Measurements from ENCODE around the gene CDH13. TPM values are rescaled to one million over a fixed set of nuclear protein-coding genes. Genes with fewer than 3 reads are reported as not detected.

CDH13 gene
- total RNA-seq, 1 donor from 2014 or later: 45.1 TPM

DNA sequence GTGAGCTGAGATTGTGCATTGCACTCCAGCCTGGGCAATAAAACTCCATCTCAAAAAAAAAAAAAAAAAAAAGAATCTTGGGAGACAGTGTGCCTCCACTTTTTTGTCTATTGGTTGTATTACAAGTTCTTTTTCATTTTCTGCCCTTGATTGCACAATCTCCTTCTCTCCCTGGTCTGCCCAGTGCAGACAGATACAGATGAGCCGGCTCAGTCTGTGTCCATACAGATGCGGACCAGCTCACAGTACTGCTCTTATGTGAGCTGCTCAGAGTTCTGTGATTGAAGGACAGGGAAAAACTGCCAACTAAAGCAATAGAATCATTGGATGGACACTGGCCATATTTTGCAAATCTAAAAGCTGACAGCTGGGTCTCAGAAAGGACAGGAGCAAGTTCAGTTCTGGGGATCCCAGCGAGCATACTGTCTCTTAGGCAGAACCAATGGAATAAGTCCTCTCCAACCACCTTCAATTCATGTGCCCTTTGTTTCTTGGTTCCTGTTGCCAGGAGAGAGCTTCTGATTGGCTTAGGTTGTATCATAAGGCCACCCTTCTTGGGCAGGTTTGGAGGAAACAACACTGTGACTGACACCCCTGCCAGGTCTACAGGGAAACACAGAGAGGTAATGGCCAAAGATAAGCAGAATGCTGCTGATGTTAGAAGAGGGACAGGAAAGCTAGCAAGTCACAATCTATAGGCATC, 685.4 kb downstream of the CDH13 start:
- Mint-ChIP-seq H3K36me3 (ENCODE audit: low read depth) (no peaks in the 10 kb centered on the region), H3K27ac (ENCODE audit: unreplicated experiment) (no peak overlapping the region), H3K27me3 (ENCODE audit: low read depth) (no peaks in the 10 kb centered on the region), H3K4me1 (ENCODE audit: low read depth) (peaks cover 19% of the 10 kb centered on the region), H3K9me3 (ENCODE audit: low read depth) (no peaks in the 10 kb centered on the region), H3K4me3 (ENCODE audit: unreplicated experiment) (no peak overlapping the region)
- TF ChIP-seq, protein P1, sequence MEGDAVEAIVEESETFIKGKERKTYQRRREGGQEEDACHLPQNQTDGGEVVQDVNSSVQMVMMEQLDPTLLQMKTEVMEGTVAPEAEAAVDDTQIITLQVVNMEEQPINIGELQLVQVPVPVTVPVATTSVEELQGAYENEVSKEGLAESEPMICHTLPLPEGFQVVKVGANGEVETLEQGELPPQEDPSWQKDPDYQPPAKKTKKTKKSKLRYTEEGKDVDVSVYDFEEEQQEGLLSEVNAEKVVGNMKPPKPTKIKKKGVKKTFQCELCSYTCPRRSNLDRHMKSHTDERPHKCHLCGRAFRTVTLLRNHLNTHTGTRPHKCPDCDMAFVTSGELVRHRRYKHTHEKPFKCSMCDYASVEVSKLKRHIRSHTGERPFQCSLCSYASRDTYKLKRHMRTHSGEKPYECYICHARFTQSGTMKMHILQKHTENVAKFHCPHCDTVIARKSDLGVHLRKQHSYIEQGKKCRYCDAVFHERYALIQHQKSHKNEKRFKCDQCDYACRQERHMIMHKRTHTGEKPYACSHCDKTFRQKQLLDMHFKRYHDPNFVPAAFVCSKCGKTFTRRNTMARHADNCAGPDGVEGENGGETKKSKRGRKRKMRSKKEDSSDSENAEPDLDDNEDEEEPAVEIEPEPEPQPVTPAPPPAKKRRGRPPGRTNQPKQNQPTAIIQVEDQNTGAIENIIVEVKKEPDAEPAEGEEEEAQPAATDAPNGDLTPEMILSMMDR (IDR thresholded peaks at IDR 0.05): no peak
- no peak for DNase-seq (ENCODE audit: low spot score)

DNA sequence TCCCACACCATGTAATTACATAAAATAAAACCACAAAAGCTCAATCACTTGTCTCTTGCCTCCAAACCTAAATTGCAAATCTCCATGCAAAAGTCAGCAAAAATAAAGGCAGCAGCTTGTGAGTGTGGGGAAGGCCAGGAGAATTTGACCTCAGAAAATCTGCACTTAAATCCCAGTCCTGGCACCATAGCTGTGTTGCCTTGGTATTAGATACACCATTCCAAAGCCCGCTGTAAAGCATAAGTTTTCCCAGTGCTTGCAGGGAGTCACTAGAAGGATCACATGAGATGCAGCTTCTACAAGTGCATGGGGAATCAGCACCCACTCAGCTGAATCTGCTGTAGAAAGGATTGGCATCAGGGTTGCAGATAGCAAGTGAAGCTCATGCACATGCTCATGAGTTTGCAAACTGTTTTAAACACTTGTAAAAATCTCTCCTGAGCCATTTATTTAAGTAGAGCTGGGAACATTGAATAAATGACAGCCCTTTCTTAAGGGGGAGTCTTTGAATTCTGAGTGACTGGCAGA, 686.0 kb downstream of the CDH13 start:
- Mint-ChIP-seq H3K27ac (ENCODE audit: unreplicated experiment) (no peak overlapping the region), H3K9me3 (ENCODE audit: low read depth) (no peaks in the 10 kb centered on the region), H3K36me3 (ENCODE audit: low read depth) (no peaks in the 10 kb centered on the region), H3K27me3 (ENCODE audit: low read depth) (no peaks in the 10 kb centered on the region), H3K4me3 (ENCODE audit: unreplicated experiment) (no peak overlapping the region), H3K4me1 (ENCODE audit: low read depth) (peaks cover 13% of the 10 kb centered on the region)
- no peak for DNase-seq (ENCODE audit: low spot score)
- TF ChIP-seq, protein P1 (IDR thresholded peaks at IDR 0.05): no peak

DNA sequence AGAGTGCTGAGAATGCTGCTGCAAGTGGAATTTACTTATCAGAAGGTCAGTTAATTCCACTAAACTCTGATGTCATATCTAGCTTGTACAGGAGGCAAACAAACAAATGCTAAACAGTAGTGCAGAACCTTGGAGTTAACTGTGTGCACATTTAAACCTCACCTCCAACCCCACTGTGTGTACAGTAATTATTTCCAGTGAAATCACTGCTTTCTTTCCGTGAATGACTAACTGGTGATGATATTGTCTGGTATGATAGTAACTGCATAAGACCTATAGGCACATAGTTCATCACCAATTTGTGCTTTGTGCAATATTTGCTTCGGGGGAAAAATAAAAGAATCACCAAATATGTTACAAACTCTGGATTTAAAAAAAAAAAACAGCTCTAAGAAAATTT, 688.5 kb downstream of the CDH13 start:
- H3K27me3 Mint-ChIP-seq (ENCODE audit: low read depth): no peaks in the 10 kb centered on the region
- no peaks in the 10 kb centered on the region for H3K4me1 Mint-ChIP-seq (ENCODE audit: low read depth)
- H3K4me3 Mint-ChIP-seq (ENCODE audit: unreplicated experiment): no peak overlapping the region
- no peaks in the 10 kb centered on the region for H3K9me3 Mint-ChIP-seq (ENCODE audit: low read depth)
- no peak for DNase-seq (ENCODE audit: low spot score)
- H3K36me3 Mint-ChIP-seq (ENCODE audit: low read depth): no peaks in the 10 kb centered on the region
- TF ChIP-seq, protein P1 (IDR thresholded peaks at IDR 0.05): no peak
- no peak overlapping the region for H3K27ac Mint-ChIP-seq (ENCODE audit: unreplicated experiment)

DNA sequence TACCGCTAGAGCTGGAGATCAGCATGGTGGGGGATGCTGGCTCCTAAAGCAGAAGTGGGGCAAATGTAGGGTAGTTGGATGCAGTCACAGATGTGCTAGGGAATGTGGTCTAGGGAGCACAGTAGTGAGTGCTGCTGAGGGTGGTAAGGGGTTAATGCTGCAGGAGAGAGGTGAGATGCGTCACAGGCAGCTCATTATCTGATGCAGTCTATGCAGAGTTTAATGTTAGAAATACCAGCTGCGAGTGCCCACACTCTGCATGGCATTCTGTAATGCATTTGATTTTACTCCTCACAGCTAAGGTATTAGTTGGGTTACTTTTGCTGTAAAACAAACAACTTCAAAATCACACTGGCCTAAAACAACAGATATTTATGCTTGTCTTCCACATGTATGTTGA, 689.7 kb downstream of the CDH13 start:
- no peak for DNase-seq (ENCODE audit: low spot score)
- Mint-ChIP-seq H3K27me3 (ENCODE audit: low read depth) (no peaks in the 10 kb centered on the region), H3K27ac (ENCODE audit: unreplicated experiment) (no peak overlapping the region), H3K4me1 (ENCODE audit: low read depth) (no peaks in the 10 kb centered on the region), H3K36me3 (ENCODE audit: low read depth) (no peaks in the 10 kb centered on the region), H3K9me3 (ENCODE audit: low read depth) (no peaks in the 10 kb centered on the region), H3K4me3 (ENCODE audit: unreplicated experiment) (no peak overlapping the region)
- TF ChIP-seq, protein P1 (IDR thresholded peaks at IDR 0.05): no peak

DNA sequence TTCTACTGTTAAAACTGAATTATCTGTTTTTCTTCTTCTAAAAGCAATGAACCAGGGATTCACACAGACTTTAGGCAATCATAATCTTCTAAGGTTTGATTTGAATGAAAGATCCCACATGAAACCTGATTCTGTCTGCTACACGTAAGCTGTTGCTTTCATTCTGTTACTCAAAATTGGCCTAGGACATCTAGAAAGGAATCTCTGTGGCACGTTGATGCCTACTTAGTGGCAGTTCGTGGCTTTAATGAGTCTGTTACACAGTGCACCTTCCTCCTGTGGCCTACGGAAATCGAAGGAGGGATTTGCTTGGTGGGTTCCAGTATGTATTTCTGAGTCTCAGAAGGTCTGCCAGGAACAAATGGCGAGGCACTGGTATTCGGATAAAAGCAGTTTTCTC, 691.6 kb downstream of the CDH13 start:
- H3K4me1 Mint-ChIP-seq (ENCODE audit: low read depth): no peaks in the 10 kb centered on the region
- no peak overlapping the region for H3K27ac Mint-ChIP-seq (ENCODE audit: unreplicated experiment)
- no peak overlapping the region for H3K4me3 Mint-ChIP-seq (ENCODE audit: unreplicated experiment)
- H3K9me3 Mint-ChIP-seq (ENCODE audit: low read depth): no peaks in the 10 kb centered on the region
- TF ChIP-seq, protein P1 (IDR thresholded peaks at IDR 0.05): no peak
- no peak for DNase-seq (ENCODE audit: low spot score)
- no peaks in the 10 kb centered on the region for H3K36me3 Mint-ChIP-seq (ENCODE audit: low read depth)
- no peaks in the 10 kb centered on the region for H3K27me3 Mint-ChIP-seq (ENCODE audit: low read depth)
